Lung microvascular endothelial cell (primary cell): ENCODE measurements around the gene ADK. TPM values are rescaled to one million over a fixed set of nuclear protein-coding genes. Genes with fewer than 3 reads are reported as not detected.
"Not testable (repeated sequence)": the region's sequence is repeated elsewhere in the genome, so short reads cannot be mapped to it uniquely, and the experiment has no call there.

Experiments used
- DNase-seq, 2 donors: peaks; one replicate each; pipeline versions ENCODE4 v3.0.0 to v3.0.0-alpha.2; 2010; ENCODE audit warnings: low read depth in 2 of 2
- total RNA-seq: library from RNA; depleted of rRNA; stranded (reverse); fragments of >200 nt; gene quantifications from 2 replicates; pipeline ENCODE4 v1.2.1, GENCODE V29; 2014

ADK gene
- total RNA-seq, 1 donor from 2014 or later, result 6.2 TPM

GRCh38 chr10:74297389-74298080 is 146.5 kb downstream of the ADK start:
- no peak for DNase-seq

- DNase-seq, result not testable (repeated sequence)
These were observed 149.1 kb downstream of the ADK start for GRCh38 chr10:74300074-74300621.

- no peak for DNase-seq
These were observed 149.6 kb downstream of the ADK start for GRCh38 chr10:74300666-74301065.

GRCh38 chr10:74305730-74306129 is 154.7 kb downstream of the ADK start:
- no peak for DNase-seq

DNA sequence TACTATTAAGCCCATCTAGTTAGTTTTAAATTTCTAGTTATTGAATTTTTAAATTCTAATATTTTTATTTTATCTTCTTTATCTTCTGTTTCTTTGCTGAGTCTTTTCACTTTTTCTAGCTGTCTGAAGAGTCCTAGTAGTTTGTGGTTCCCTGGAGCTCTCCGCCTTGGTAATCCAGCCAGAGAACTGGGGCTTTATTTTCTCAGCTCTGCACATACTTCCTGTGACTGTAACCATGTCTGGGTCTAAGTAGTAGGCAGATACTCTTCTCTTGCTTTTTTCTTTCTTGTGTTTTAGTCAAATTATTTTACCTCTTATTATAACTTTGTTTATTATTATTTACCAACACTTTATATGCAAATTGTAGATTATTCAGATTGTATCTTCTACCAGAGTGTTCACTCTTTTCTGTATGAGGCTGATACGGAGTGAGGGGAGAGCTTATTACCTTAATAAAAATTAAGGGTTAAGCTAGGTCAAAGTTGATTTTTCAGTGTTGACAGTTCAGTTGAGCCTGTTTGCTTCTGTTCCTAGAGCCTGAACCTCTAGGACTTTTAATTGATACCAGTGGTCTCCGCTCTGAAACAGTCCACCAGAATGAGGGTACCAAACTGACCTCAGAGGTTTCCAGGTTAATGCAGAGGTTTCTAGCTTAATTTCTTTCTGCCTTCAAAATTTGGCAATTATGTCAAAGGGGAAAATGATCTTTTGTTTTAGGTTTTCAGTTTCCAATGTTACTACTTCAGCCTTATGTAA is 155.4 kb downstream of the ADK start:
- peak in 1 of 2 donors; percentile 22 for DNase-seq

- peak in 1 of 2 donors; percentile 38 for DNase-seq
These were observed 156.1 kb downstream of the ADK start for GRCh38 chr10:74307061-74307651.

DNA sequence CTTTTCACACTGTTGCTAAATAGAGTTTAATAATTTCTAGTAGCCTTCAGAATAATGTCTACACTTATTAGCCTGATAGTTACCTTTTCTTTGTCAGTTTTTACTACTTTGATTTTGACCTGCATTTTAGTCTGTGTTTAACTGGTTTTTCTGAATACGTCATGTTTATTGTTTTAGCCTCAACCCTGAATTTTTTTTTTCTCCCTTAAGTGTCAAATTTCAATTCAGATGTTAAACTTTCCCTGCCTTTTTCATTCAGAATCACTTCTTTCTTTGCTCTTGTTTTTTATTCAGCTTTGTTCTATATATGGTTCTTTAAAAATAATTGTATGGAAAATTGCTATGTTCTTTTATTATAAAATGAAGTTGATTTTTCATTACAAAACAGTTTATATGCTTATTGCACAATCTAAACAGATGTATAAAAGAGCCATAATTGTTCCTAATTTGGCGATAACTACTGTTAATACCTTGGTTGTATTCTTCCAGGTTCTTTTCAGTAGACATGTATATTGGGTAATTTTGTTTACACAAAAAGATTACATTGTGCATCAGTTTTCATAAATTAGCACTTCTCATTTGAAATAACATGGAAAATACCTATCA is 159.7 kb downstream of the ADK start:
- no peak for DNase-seq

GRCh38 chr10:74314166-74314565 is 163.1 kb downstream of the ADK start:
- peak; percentile 28 to 44 for DNase-seq

DNA sequence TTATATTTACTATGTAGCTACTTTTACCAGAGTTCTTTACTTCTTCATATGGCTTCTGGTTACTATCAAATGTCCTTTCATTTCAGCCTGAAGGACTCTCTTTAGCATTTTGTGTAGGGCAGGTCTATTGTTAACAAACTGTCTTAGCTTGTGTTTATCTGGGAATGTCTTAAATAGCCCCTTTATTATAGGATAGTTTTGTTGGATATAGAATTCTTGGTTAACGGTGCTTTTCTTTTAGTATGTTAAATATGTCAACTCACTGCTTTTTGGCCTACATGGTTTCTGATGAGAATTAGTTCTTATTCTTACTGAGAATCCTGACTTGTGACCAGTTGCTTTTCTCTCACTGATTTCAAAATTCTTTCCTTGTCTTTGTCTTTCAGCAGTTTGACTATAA is 169.0 kb downstream of the ADK start:
- no peak for DNase-seq

DNA sequence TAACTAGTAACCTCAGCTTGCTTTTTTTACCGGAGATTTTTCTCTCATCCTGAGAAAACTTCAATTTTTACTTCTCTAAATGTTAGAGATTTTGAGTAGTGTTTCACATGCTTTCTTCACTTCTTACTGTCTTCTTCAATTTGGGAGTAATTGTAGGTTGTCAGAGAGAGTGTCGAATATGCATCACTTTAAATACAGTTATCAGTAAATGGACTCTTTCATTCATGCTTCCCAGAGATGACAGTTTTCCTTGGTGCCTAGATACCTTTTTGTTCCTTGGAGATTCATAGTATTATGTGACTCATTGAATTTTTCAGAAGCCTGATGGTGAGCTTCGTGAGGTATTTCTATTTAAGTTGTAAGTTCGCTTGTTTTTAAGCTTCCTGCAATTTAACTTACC is 169.7 kb downstream of the ADK start:
- DNase-seq, result no peak

DNA sequence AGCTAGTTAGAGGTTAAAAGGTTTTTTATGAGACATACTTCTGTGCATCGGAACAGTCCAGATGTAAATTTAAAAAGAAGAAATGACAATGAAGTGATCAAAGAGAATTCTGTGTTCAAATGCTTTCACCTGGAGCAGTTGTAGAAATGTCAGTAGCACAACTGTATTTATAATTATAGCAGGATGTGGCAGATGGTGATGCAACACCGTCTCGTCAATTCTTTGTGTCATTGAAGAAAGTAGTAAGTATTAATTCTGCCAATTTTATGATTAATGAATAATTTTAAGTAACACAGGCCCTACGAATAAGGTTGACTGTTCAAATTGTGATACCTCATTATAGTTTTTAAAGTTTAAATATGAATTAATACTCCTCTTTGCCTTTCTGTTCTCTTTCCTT is 171.1 kb downstream of the ADK start:
- DNase-seq, result no peak

- no peak for DNase-seq
These were observed 171.5 kb downstream of the ADK start for GRCh38 chr10:74322565-74322964.

DNA sequence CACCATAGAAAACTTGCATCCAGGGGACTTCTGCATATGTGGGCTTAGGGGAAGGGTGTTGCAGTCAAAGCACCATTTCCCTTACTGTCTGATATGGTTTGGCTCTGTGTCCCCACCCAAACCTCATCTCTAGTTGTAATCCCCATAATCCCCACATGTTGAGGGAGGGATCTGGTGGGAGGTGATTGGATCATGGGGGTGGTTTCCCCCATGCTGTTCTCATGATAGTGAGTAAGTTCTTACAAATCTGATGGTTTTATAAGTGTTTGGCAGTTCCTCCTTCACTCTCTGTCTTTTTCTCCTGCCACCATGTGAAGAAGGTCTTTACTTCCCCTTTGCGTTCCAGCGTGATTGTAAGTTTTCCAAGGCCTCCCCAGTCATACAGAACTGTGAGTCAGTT is 177.4 kb downstream of the ADK start:
- DNase-seq, result no peak

GRCh38 chr10:74329873-74330272 is 178.9 kb downstream of the ADK start:
- DNase-seq, result peak in 1 of 2 donors; percentile 65

- no peak for DNase-seq
These were observed 179.6 kb downstream of the ADK start for GRCh38 chr10:74330646-74331045.

GRCh38 chr10:74332398-74332797 is 181.4 kb downstream of the ADK start:
- DNase-seq, result no peak

DNA sequence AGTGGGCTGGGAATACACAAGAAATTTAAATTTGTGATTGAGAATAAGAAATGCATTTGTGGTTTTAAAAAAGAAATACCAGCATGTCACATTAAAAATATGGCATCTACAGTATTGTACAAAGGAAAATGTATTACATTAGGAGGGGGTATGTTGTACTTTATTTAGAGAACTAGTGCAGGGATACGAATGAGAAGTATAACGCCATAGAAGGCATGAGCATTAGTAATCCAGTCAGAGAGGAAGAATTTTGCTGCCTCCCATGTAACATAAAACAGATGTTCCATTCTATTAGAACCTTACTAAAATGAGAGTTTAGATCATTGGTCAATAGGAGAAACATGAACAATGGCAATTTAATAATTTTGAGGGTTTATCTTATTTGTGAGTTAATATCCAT is 182.2 kb downstream of the ADK start:
- no peak for DNase-seq

DNA sequence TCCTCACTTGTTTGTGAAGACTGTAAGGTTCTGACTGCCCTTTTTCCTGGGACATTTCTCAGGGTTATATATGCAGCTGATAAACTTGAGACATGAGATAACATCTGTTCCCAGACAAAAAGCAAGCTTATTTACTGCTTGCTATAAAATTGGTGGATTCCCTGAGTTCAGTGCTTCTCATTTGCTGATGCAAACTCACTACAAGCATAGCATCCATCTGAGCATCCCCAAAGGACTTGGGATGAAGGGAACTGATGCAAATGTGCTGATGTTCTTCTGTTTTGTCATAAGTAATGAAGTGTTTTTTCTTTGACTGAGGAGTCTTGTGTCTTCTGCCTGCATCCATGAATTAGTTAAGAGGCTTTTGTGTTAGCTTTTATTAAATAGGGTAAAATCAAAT is 183.2 kb downstream of the ADK start:
- no peak for DNase-seq

DNA sequence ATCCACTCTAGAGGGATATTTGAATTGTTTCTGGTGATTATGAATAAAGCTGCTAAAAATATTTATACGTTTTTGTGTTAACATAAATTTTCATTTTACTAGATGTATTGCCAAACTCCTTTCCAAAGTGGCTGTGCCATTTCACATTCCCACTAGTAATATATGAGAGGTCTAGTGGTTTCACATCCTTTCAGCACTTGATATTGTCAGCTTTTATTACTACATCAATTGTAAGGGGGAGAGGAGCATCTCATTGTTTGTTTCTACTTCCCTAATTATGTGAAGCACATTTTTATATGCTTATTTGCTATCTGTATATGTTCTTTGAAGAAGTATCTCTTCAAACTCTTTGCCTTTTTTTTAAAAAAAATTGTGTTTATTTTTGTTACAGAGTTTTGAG is 184.5 kb downstream of the ADK start:
- DNase-seq, result no peak

- DNase-seq, result no peak
These were observed 186.5 kb downstream of the ADK start for GRCh38 chr10:74337330-74338016.

GRCh38 chr10:74342991-74343390 is 192.0 kb downstream of the ADK start:
- no peak for DNase-seq
